Measurements from ENCODE around the gene APBA1.
A peak's percentile ranks its signal among the peaks of the same experiment; 100 is the strongest.
"Not testable (repeated sequence)": the region's sequence is repeated elsewhere in the genome, so short reads cannot be mapped to it uniquely, and the experiment has no call there.

The APBA1 gene

DNA sequence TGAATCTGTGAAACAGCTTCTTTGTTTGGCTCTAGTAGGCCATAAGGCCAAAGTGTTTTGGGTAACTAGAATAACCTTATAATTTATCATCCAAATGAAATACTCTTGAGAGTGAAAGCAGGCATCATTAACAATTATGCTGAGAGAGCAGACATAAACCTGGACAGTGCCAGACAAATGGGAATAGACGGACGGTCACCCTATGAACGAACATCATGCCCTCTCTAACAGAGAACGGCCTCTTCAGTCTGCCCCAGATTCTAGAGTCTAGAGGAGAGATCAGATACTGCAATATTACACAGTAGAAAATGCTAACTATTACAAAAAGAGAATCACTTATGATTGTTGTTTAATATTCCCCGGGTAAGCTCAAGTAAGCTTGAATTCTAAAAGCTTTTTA is 68.5 kb downstream of the APBA1 start:
- ATAC-seq = no peak
- Mint-ChIP-seq H3K4me1 (no peaks in the 10 kb centered on the region), H3K9me3 (peaks cover 4% of the 10 kb centered on the region)

DNA sequence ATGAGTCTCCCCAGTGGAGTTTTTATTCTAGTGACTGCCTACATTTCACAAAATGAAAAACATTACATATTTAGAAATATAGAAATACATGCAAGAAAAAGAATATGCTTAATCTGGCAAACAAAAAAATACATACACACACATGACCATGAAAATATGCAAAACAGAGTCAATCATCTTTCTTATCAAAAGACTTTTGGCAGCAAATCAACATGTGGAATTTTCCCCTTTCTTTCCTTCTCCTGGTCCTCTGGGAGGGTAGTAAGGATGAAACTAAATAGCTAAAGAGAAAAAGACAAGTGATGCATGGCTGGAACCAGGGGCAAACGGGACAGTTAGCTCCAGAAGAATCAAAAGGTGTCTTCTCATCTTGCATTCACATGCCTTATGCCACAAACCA is 69.4 kb downstream of the APBA1 start:
- H3K4me3 Mint-ChIP-seq = no peak overlapping the region
- ATAC-seq (no peak), DNase-seq (ENCODE audit: low spot score in 2 of 2) (no peak)
- H3K4me1 Mint-ChIP-seq = no peaks in the 10 kb centered on the region
- H3K9me3 Mint-ChIP-seq = peaks cover 4% of the 10 kb centered on the region
- no peaks in the 10 kb centered on the region for H3K36me3 Mint-ChIP-seq
- no peak overlapping the region for H3K27ac Mint-ChIP-seq

More for the DNA sequence above, 68.5 kb downstream of the APBA1 start:
- no peak for DNase-seq (ENCODE audit: low spot score in 2 of 2)
- no peaks in the 10 kb centered on the region for H3K36me3 Mint-ChIP-seq
- no peak overlapping the region for H3K27ac Mint-ChIP-seq
- H3K4me3 Mint-ChIP-seq = no peak overlapping the region

DNA sequence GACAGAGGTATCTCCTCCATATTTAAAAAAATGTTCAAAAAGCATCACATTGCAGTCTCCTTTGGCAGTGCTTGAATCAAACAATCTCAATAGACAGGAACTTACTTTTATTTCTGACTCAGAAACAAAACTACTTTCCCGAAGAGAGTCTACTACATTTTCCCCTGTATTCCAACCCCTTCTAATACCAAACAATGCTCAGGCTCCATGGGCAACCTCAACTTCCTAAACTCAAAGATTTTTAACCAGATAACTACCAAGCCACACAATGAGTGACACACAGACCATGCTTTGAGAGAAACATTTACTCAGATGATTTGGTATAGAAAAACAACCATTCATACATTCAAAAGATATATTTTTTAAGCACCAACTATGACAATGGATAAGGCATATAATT is 70.5 kb downstream of the APBA1 start:
- Mint-ChIP-seq H3K27ac (no peak overlapping the region), H3K4me3 (no peak overlapping the region), H3K36me3 (no peaks in the 10 kb centered on the region), H3K4me1 (no peaks in the 10 kb centered on the region), H3K9me3 (peaks cover 4% of the 10 kb centered on the region)
- DNase-seq (ENCODE audit: low spot score in 2 of 2) (no peak), ATAC-seq (no peak)

- Mint-ChIP-seq H3K4me1 (no peaks in the 10 kb centered on the region), H3K9me3 (no peaks in the 10 kb centered on the region), H3K27ac (no peak overlapping the region), H3K4me3 (no peak overlapping the region), H3K36me3 (no peaks in the 10 kb centered on the region)
- no peak for DNase-seq (ENCODE audit: low spot score in 2 of 2)
- no peak for ATAC-seq
Observed at GRCh38 chr9:69600314-69601047, 71.7 kb downstream of the APBA1 start.

DNA sequence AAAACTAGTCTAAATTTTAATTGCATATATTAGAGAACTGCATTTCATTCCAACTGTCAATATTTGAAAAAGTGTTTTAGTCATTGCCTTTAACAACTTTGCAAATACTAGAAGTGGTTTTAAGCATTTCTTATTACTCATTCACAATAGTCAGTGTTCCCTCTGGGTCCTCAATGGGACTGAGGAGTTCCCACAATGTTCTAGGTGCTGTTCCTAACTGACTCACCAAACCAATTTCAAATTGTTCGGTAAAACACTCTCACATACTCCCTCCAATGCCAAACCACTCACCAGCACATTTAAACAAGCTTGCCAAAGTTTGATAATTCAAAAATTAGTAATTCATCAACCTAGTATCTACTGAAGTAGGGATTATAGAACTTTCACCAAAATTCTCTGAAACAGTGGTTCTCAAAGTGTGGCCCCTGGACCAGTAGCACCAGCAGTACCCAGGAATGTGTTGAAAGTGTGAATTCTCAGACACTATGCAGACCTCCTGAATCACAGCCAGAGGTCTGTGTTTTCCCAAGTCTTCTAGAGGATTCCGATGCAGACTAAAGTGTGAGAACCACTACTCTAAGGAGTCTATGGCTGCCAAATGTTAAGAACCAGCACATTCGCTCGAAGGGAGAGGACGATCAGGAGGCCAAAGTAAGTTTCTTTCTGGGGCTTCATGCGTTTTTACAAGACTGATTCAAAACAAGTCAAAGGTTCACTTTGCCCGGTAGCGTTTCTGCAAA is 72.8 kb downstream of the APBA1 start:
- ATAC-seq (no peak), DNase-seq (ENCODE audit: low spot score in 2 of 2) (no peak)
- Mint-ChIP-seq H3K36me3 (no peaks in the 10 kb centered on the region), H3K4me1 (no peaks in the 10 kb centered on the region), H3K9me3 (no peaks in the 10 kb centered on the region), H3K27ac (no peak overlapping the region), H3K4me3 (no peak overlapping the region)

GRCh38 chr9:69596906-69597305 is 75.3 kb downstream of the APBA1 start:
- not testable (repeated sequence) for H3K4me3 Mint-ChIP-seq; H3K27ac Mint-ChIP-seq; H3K9me3 Mint-ChIP-seq; ATAC-seq; H3K4me1 Mint-ChIP-seq; DNase-seq (ENCODE audit: low spot score in 2 of 2); H3K36me3 Mint-ChIP-seq

DNA sequence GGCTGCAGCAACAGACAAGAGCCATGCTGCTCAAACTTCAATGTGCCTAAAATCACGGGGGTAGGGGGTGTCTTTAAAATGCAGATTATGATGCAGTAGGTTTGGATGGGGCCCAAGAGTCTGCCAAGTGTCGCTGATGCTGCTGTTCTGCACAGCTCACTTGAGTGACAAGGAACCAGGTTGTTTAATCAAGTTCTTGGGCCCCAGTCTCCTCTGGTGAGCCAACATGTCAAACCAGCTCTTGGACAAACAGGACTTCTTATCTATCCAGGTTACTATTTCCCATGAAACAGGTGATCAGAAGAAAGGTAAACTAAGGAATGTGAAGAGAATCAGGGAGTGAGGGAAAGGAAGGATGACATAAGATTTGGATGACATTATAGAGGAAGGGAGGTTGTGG is 78.0 kb downstream of the APBA1 start:
- H3K4me1 Mint-ChIP-seq = no peaks in the 10 kb centered on the region
- H3K4me3 Mint-ChIP-seq = no peak overlapping the region
- DNase-seq (ENCODE audit: low spot score in 2 of 2) = no peak
- H3K9me3 Mint-ChIP-seq = no peaks in the 10 kb centered on the region
- H3K27ac Mint-ChIP-seq = no peak overlapping the region
- no peaks in the 10 kb centered on the region for H3K36me3 Mint-ChIP-seq
- no peak for ATAC-seq

DNA sequence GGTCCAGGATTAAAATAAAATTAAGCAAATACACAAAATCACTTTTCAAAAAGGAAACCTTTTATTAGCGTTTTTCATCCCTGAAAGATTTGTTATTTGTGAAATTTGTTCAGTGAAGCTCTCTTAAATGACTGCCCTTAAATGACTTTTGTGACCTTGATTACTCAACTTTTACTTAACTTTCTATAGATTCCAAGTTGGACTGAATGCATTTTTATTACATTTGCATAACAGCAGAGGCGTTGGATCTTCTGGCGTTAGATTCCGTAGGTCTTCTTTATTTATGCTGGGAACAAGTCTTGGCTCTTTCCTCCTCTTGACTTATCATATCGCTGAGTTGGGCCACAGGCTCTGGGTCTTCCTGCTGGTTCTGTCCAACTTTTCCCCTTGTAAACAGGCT is 78.4 kb downstream of the APBA1 start:
- DNase-seq (ENCODE audit: low spot score in 2 of 2) (no peak), ATAC-seq (no peak)
- no peaks in the 10 kb centered on the region for H3K36me3 Mint-ChIP-seq
- no peaks in the 10 kb centered on the region for H3K4me1 Mint-ChIP-seq
- no peak overlapping the region for H3K4me3 Mint-ChIP-seq
- no peak overlapping the region for H3K27ac Mint-ChIP-seq
- H3K9me3 Mint-ChIP-seq = no peaks in the 10 kb centered on the region

DNA sequence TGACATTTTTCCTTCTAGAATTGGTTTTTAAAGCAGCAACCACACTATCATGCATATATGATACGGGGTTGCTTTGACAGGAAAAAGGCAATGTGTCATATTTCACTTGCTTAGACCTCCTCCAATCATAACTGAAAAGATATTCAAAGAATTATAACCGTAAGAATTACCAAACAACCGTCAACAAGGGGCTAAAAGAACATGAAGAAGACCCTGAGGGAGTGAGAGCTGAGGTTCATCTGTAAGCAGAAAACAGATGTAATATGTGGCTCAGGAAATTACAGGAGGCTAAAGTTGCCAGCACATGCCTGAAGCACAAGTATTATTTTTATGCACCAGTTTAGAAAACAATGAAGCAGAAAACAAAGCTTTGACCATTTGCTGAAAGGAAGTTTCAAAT is 78.9 kb downstream of the APBA1 start:
- no peak overlapping the region for H3K4me3 Mint-ChIP-seq
- no peak overlapping the region for H3K27ac Mint-ChIP-seq

DNA sequence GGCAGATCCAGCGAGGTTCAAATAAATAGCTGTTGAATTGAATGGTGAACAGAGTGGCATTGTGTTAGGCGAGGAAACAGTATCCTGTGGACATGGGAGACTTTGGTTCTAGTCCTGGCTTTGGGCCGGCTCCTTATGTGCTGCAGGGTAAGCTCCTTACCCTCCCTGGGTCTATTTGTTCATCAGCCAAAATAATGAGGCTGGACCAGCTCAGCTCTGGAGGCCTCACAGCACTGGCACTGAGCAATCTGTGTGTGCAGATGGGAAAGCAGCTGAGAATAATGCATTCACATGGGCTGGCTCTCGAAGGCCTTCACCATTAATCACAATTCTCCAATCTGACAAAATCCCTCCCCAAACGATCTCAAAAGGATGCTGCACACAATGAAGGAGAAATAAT is 81.9 kb downstream of the APBA1 start:
- peak; percentile 20 for ATAC-seq
- Mint-ChIP-seq H3K9me3 (no peaks in the 10 kb centered on the region), H3K4me1 (no peaks in the 10 kb centered on the region), H3K4me3 (no peak overlapping the region), H3K36me3 (no peaks in the 10 kb centered on the region), H3K27ac (no peak overlapping the region)
- no peak for DNase-seq (ENCODE audit: low spot score in 2 of 2)

More for the DNA sequence above, 78.9 kb downstream of the APBA1 start:
- DNase-seq (ENCODE audit: low spot score in 2 of 2) = no peak
- ATAC-seq = no peak
- no peaks in the 10 kb centered on the region for H3K4me1 Mint-ChIP-seq
- no peaks in the 10 kb centered on the region for H3K36me3 Mint-ChIP-seq
- no peaks in the 10 kb centered on the region for H3K9me3 Mint-ChIP-seq

GRCh38 chr9:69589156-69589555 is 83.0 kb downstream of the APBA1 start:
- DNase-seq (ENCODE audit: low spot score in 2 of 2) = no peak
- no peaks in the 10 kb centered on the region for H3K9me3 Mint-ChIP-seq
- no peak overlapping the region for H3K27ac Mint-ChIP-seq
- ATAC-seq = no peak
- no peaks in the 10 kb centered on the region for H3K4me1 Mint-ChIP-seq
- no peaks in the 10 kb centered on the region for H3K36me3 Mint-ChIP-seq
- H3K4me3 Mint-ChIP-seq = no peak overlapping the region

DNA sequence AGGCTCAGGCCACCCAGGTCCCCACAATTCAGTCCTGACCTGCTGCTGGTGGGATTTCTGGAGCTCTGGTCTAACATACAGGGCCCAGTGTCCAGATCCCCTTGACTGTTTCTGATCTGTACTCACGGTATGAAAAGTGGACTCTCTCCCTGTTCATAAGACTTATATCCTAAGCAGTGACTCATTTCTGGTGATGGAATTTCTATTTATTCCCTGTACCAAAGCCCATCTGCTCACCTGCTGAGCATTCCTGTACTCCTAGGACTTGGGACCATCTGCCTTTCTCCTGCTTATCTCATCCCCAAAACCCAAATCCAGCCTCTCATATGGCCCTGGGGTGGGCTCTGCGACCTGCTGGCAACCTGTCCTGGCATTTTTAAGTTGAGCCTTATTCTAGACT is 86.6 kb downstream of the APBA1 start:
- ATAC-seq (no peak), DNase-seq (ENCODE audit: low spot score in 2 of 2) (no peak)
- Mint-ChIP-seq H3K4me1 (no peaks in the 10 kb centered on the region), H3K27ac (no peak overlapping the region), H3K9me3 (no peaks in the 10 kb centered on the region), H3K4me3 (no peak overlapping the region), H3K36me3 (no peaks in the 10 kb centered on the region)

GRCh38 chr9:69584759-69585158 is 87.4 kb downstream of the APBA1 start:
- Mint-ChIP-seq H3K4me1 (no peaks in the 10 kb centered on the region), H3K36me3 (no peaks in the 10 kb centered on the region), H3K9me3 (no peaks in the 10 kb centered on the region), H3K27ac (no peak overlapping the region), H3K4me3 (no peak overlapping the region)
- ATAC-seq = no peak
- no peak for DNase-seq (ENCODE audit: low spot score in 2 of 2)

DNA sequence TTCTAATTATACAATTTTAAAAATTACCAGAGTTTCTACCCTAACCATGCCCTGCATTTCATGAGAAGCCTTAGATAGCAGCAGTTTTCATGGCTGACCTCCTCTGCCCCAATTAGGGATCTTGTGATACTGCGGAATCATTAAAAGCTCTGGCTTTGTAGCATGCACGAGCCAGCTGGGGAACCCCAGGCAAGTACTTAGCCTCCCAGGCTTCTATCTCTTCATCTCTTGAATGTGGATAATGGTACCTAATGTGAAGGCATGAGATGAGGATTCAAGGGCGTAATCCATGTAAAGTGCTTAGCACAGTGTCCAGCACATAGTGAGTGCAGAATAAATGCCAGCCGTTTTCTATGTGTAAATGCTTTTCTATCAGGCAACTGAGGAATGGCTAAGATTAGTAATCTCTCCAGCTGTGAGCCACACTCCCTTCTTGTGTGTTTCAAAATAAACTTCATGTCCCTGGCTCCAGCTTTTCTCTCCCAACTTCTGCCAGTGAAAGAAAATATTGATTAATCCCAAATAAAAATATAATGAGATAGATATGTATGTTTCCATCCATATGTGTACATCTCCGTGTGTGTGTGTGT is 88.4 kb downstream of the APBA1 start:
- DNase-seq (ENCODE audit: low spot score in 2 of 2) (no peak), ATAC-seq (no peak)
- no peak overlapping the region for H3K4me3 Mint-ChIP-seq
- no peaks in the 10 kb centered on the region for H3K9me3 Mint-ChIP-seq
- no peaks in the 10 kb centered on the region for H3K4me1 Mint-ChIP-seq
- no peaks in the 10 kb centered on the region for H3K36me3 Mint-ChIP-seq
- H3K27ac Mint-ChIP-seq = no peak overlapping the region

- Mint-ChIP-seq H3K27ac (no peak overlapping the region), H3K4me3 (no peak overlapping the region)
Observed at GRCh38 chr9:69582544-69583297, 89.5 kb downstream of the APBA1 start.

More at GRCh38 chr9:69582544-69583297, 89.5 kb downstream of the APBA1 start:
- H3K9me3 Mint-ChIP-seq = no peaks in the 10 kb centered on the region
- DNase-seq (ENCODE audit: low spot score in 2 of 2) (no peak), ATAC-seq (no peak)
- H3K4me1 Mint-ChIP-seq = no peaks in the 10 kb centered on the region
- no peaks in the 10 kb centered on the region for H3K36me3 Mint-ChIP-seq
